Mesenchymal stem cell (in vitro differentiated cells and primary cell): Measurements from ENCODE around the gene GRK6.

Experiments used
- DNase-seq: peaks from one replicate; pipeline ENCODE4 v3.0.0-alpha.2; 2013
- H2AFZ ChIP-seq: one replicate; pipeline ENCODE4 v1.6.1; 2013; ENCODE audit warnings: low read depth, mild to moderate bottlenecking, control low read depth, inconsistent platforms, low read length, moderate library complexity
- H2AK5ac ChIP-seq: 2 replicates; pipeline ENCODE4 v1.6.1; 2013; ENCODE audit warnings: low read length, moderate library complexity, mild to moderate bottlenecking, inconsistent platforms; ENCODE audit not compliant: severe bottlenecking
- H2BK120ac ChIP-seq: one replicate; pipeline ENCODE4 v1.6.1; 2013; ENCODE audit warnings: low read depth, mild to moderate bottlenecking, inconsistent platforms, low read length, moderate library complexity
- H2BK12ac ChIP-seq, 2 experiments: one replicate each; pipeline ENCODE4 v1.6.1; 2013; ENCODE audit warnings: inconsistent platforms in 2 of 2, low read length in 2 of 2, mild to moderate bottlenecking in 2 of 2, moderate library complexity in 2 of 2, control low read depth in 1 of 2
- H2BK15ac ChIP-seq: one replicate; pipeline ENCODE4 v1.6.1; 2013; ENCODE audit warnings: mild to moderate bottlenecking, low read depth, inconsistent platforms; ENCODE audit not compliant: poor library complexity, severe bottlenecking
- H2BK5ac ChIP-seq: 2 replicates; pipeline ENCODE4 v1.6.1; 2013; ENCODE audit warnings: low read depth, mild to moderate bottlenecking, low read length, control low read depth, inconsistent platforms; ENCODE audit not compliant: poor library complexity, severe bottlenecking
- H3K14ac ChIP-seq, 2 experiments: one replicate each; pipeline ENCODE4 v1.6.1; 2013; ENCODE audit warnings: inconsistent platforms in 2 of 2, low read length in 2 of 2, control low read depth in 1 of 2, mild to moderate bottlenecking in 1 of 2, moderate library complexity in 1 of 2
- H3K18ac ChIP-seq, 2 experiments: one replicate each; pipeline ENCODE4 v1.6.1; 2013; ENCODE audit warnings: inconsistent platforms in 2 of 2, low read length in 2 of 2, control low read depth in 1 of 2, low read depth in 1 of 2, mild to moderate bottlenecking in 1 of 2
- H3K23ac ChIP-seq, 2 experiments: one replicate each; pipeline ENCODE4 v1.6.1; 2013; ENCODE audit warnings: inconsistent platforms in 2 of 2, low read length in 2 of 2, mild to moderate bottlenecking in 2 of 2, moderate library complexity in 2 of 2, control low read depth in 1 of 2
- H3K27ac ChIP-seq: 2 replicates; pipeline ENCODE4 v1.5.1; 2013; ENCODE audit warnings: mild to moderate bottlenecking, moderate library complexity, low read length, control low read depth, inconsistent platforms; ENCODE audit not compliant: poor library complexity, severe bottlenecking
- H3K27me3 ChIP-seq, 2 experiments: 2 replicates each; pipeline versions ENCODE4 v1.6.1 to v1.7.0; 2013; ENCODE audit warnings: low read length in 2 of 2, mild to moderate bottlenecking in 2 of 2, moderate library complexity in 2 of 2, control low read depth in 1 of 2, inconsistent platforms in 1 of 2; ENCODE audit not compliant: control insufficient read depth in 1 of 2, insufficient read depth in 1 of 2
- H3K36me3 ChIP-seq, 2 experiments: 2 replicates each; pipeline versions ENCODE4 v1.6.1 to v1.7.0; 2013; ENCODE audit warnings: low read length in 2 of 2, control low read depth in 1 of 2, inconsistent platforms in 1 of 2, low read depth in 1 of 2, mild to moderate bottlenecking in 1 of 2; ENCODE audit not compliant: insufficient read depth in 2 of 2, control insufficient read depth in 1 of 2
- H3K4ac ChIP-seq, 2 experiments: one replicate each; pipeline ENCODE4 v1.6.1; 2013; ENCODE audit warnings: inconsistent platforms in 2 of 2, low read length in 2 of 2, mild to moderate bottlenecking in 2 of 2, moderate library complexity in 2 of 2, control low read depth in 1 of 2, low read depth in 1 of 2
- H3K4me1 ChIP-seq: 2 replicates; pipeline ENCODE4 v1.6.1; 2013; ENCODE audit warnings: low read depth, low read length, control low read depth; ENCODE audit not compliant: control insufficient read depth, insufficient read depth
- H3K4me2 ChIP-seq: 2 replicates; pipeline ENCODE4 v1.6.1; 2013; ENCODE audit warnings: low read length, mild to moderate bottlenecking, inconsistent platforms; ENCODE audit not compliant: poor library complexity, severe bottlenecking
- H3K4me3 ChIP-seq, 2 experiments: 2 replicates each; pipeline versions ENCODE4 v1.5.1 to v1.7.0; 2013; ENCODE audit warnings: low read length in 2 of 2, mild to moderate bottlenecking in 2 of 2, control low read depth in 1 of 2, low read depth in 1 of 2; ENCODE audit not compliant: insufficient read depth in 1 of 2
- H3K79me1 ChIP-seq: replicated peaks from 2 replicates; pipeline ENCODE4 v1.6.1; 2013; ENCODE audit warnings: mild to moderate bottlenecking, control low read depth, low read length, inconsistent platforms; ENCODE audit not compliant: poor library complexity, severe bottlenecking
- H3K9ac ChIP-seq: 2 replicates; pipeline ENCODE4 v1.7.0; 2013; ENCODE audit warnings: mild to moderate bottlenecking, low read length, moderate library complexity
- H3K9me3 ChIP-seq: 2 replicates; pipeline ENCODE4 v1.7.0; 2013; ENCODE audit warnings: mild to moderate bottlenecking, low read length; ENCODE audit not compliant: control insufficient read depth
- H4K8ac ChIP-seq: one replicate; pipeline ENCODE4 v1.6.1; 2013; ENCODE audit warnings: inconsistent platforms, mild to moderate bottlenecking, low read length, moderate library complexity
- H4K91ac ChIP-seq: one replicate; pipeline ENCODE4 v1.6.1; 2013; ENCODE audit warnings: mild to moderate bottlenecking, low read length, inconsistent platforms
- WGBS: methylation state at CpG from one replicate; pipeline ENCODE4 v1.1.7; 2013; ENCODE audit warnings: mixed read lengths; 5-methylcytosine and 5-hydroxymethylcytosine counted together

GRK6 gene

GRCh38 chr5:177385720-177386119, 40.8 kb upstream of the GRK6 start:
- Histone ChIP-seq H3K4me1 (peaks cover 22% of the 10 kb centered on the region), H2BK5ac (no peak overlapping the region), H3K9me3 (no peaks in the 10 kb centered on the region), H2BK12ac (no peak overlapping the region), H4K91ac (no peak overlapping the region), H3K14ac (peak overlapping the region in 1 of 2 experiments; percentile 26), H2BK15ac (no peak overlapping the region), H3K23ac (no peak overlapping the region), H3K4ac (no peak overlapping the region), H3K4me3 (no peak overlapping the region), H3K9ac (no peak overlapping the region), H2AK5ac (no peak overlapping the region), H4K8ac (no peak overlapping the region), H2BK120ac (no peak overlapping the region), H3K18ac (no peak overlapping the region), H3K79me1 (no peaks in the 10 kb centered on the region), H3K27ac (no peak overlapping the region), H2AFZ (no peak overlapping the region), H3K27me3 (peaks cover 10 to 65% of the 10 kb centered on the region in 2 experiments), H3K4me2 (no peak overlapping the region), H3K36me3 (no peaks in the 10 kb centered on the region)
- DNase-seq, result no peak
- 79% methylated on average over 11 of the region's 11 CpGs for WGBS

- H3K4me2 ChIP-seq, result no peak overlapping the region
- no peak overlapping the region for H4K91ac ChIP-seq
- 90% methylated on average over 8 of the region's 8 CpGs for WGBS
Measured at GRCh38 chr5:177386542-177386941, 39.9 kb upstream of the GRK6 start.

GRCh38 chr5:177387405-177387804, 39.1 kb upstream of the GRK6 start:
- 95% methylated on average over 12 of the region's 14 CpGs for WGBS
- DNase-seq, result no peak
- H3K14ac ChIP-seq, result no peak overlapping the region
- H3K23ac ChIP-seq, result no peak overlapping the region
- no peak overlapping the region for H2BK15ac ChIP-seq
- H3K9me3 ChIP-seq, result no peaks in the 10 kb centered on the region
- no peak overlapping the region for H2AFZ ChIP-seq
- H4K8ac ChIP-seq, result no peak overlapping the region
- no peak overlapping the region for H2BK120ac ChIP-seq
- no peak overlapping the region for H3K4me2 ChIP-seq
- H3K4ac ChIP-seq, result no peak overlapping the region
- no peak overlapping the region for H2BK12ac ChIP-seq
- no peak overlapping the region for H3K18ac ChIP-seq
- no peak overlapping the region for H3K4me3 ChIP-seq
- peaks cover 22% of the 10 kb centered on the region for H3K4me1 ChIP-seq
- peaks cover 10 to 50% of the 10 kb centered on the region in 2 experiments for H3K27me3 ChIP-seq
- H2BK5ac ChIP-seq, result no peak overlapping the region
- H4K91ac ChIP-seq, result peak overlapping the region; percentile 1
- no peak overlapping the region for H2AK5ac ChIP-seq
- no peaks in the 10 kb centered on the region for H3K79me1 ChIP-seq
- H3K9ac ChIP-seq, result no peak overlapping the region
- no peak overlapping the region for H3K27ac ChIP-seq
- no peaks in the 10 kb centered on the region for H3K36me3 ChIP-seq

More at GRCh38 chr5:177386542-177386941, 39.9 kb upstream of the GRK6 start:
- Histone ChIP-seq H3K23ac (no peak overlapping the region), H3K27me3 (peaks cover 10 to 57% of the 10 kb centered on the region in 2 experiments), H3K9ac (no peak overlapping the region), H3K14ac (no peak overlapping the region), H3K4ac (no peak overlapping the region), H3K79me1 (no peaks in the 10 kb centered on the region), H3K4me3 (no peak overlapping the region), H2BK5ac (no peak overlapping the region), H3K18ac (no peak overlapping the region), H3K36me3 (no peaks in the 10 kb centered on the region), H3K27ac (no peak overlapping the region), H2BK15ac (no peak overlapping the region), H2BK12ac (no peak overlapping the region), H3K4me1 (peaks cover 22% of the 10 kb centered on the region), H2BK120ac (no peak overlapping the region), H3K9me3 (no peaks in the 10 kb centered on the region), H2AK5ac (no peak overlapping the region), H2AFZ (no peak overlapping the region), H4K8ac (no peak overlapping the region)
- no peak for DNase-seq

GRCh38 chr5:177388521-177389052, 37.9 kb upstream of the GRK6 start:
- 92% methylated on average over 10 of the region's 10 CpGs for WGBS
- H3K27me3 ChIP-seq, result peaks cover 10 to 44% of the 10 kb centered on the region in 2 experiments

More at GRCh38 chr5:177388521-177389052, 37.9 kb upstream of the GRK6 start:
- Histone ChIP-seq H3K36me3 (no peaks in the 10 kb centered on the region), H3K79me1 (no peaks in the 10 kb centered on the region), H3K18ac (no peak overlapping the region), H3K4me3 (no peak overlapping the region), H2AFZ (no peak overlapping the region), H3K27ac (no peak overlapping the region), H3K23ac (no peak overlapping the region), H4K8ac (no peak overlapping the region), H3K4me1 (peaks cover 22% of the 10 kb centered on the region), H3K4ac (no peak overlapping the region), H3K14ac (no peak overlapping the region), H2BK120ac (no peak overlapping the region), H2AK5ac (peak overlapping the region; percentile 50), H3K9ac (peak overlapping the region; percentile 1), H4K91ac (no peak overlapping the region), H2BK15ac (no peak overlapping the region), H3K4me2 (no peak overlapping the region), H3K9me3 (no peaks in the 10 kb centered on the region), H2BK5ac (no peak overlapping the region), H2BK12ac (peak overlapping the region in 1 of 2 experiments; percentile 66)
- DNase-seq, result no peak
